Activated T-helper 17 cell treated with anti-CD3 and anti-CD28 coated beads, Interleukin-2, amount 50 U/mL, for 72 hours (primary cell): ENCODE results near the gene HELZ2. TPM values are rescaled to one million over a fixed set of nuclear protein-coding genes. Genes with fewer than 3 reads are reported as not detected.

Experiments
- ATAC-seq: fragments of 150-1000 bp; cut with Tn5 transposase; replicated peaks from 2 replicates; pipeline ENCODE4 v1.10.0; 2021; ENCODE audit warnings: mild to moderate bottlenecking, moderate library complexity
- H3K27ac Mint-ChIP-seq: one replicate; pipeline ENCODE4 v1.8.0; 2022; ENCODE audit warnings: mixed read lengths
- H3K27me3 Mint-ChIP-seq: one replicate; pipeline ENCODE4 v1.8.0; 2022; ENCODE audit warnings: mixed read lengths
- H3K36me3 Mint-ChIP-seq: one replicate; pipeline ENCODE4 v1.8.0; 2022; ENCODE audit warnings: low read depth, mild to moderate bottlenecking, mixed read lengths
- H3K4me1 Mint-ChIP-seq: one replicate; pipeline ENCODE4 v1.8.0; 2022; ENCODE audit warnings: mixed read lengths
- H3K4me3 Mint-ChIP-seq: one replicate; pipeline ENCODE4 v1.8.0; 2022; ENCODE audit warnings: mild to moderate bottlenecking, mixed read lengths
- H3K9me3 Mint-ChIP-seq: one replicate; pipeline ENCODE4 v1.8.0; 2022; ENCODE audit warnings: mixed read lengths
- total RNA-seq, 2 donors: library from RNA; stranded (reverse); gene quantifications; one replicate each; pipeline ENCODE4 v1.2.3, GENCODE V29; 2022

Gene HELZ2
- total RNA-seq, 2 donors from 2014 or later = 8.2 to 12.6 TPM

GRCh38 chr20:63539441-63540370 is 34.3 kb downstream of the HELZ2 start:
- no peaks in the 10 kb centered on the region for H3K9me3 Mint-ChIP-seq
- H3K27ac Mint-ChIP-seq = no peak overlapping the region
- no peaks in the 10 kb centered on the region for H3K36me3 Mint-ChIP-seq
- H3K4me1 Mint-ChIP-seq = peaks cover 5% of the 10 kb centered on the region
- H3K4me3 Mint-ChIP-seq = no peak overlapping the region
- H3K27me3 Mint-ChIP-seq = no peaks in the 10 kb centered on the region
- ATAC-seq = no peak

GRCh38 chr20:63539092-63539430 is 35.0 kb downstream of the HELZ2 start:
- Mint-ChIP-seq H3K27ac (no peak overlapping the region), H3K4me1 (peaks cover 5% of the 10 kb centered on the region), H3K9me3 (no peaks in the 10 kb centered on the region), H3K36me3 (no peaks in the 10 kb centered on the region), H3K4me3 (no peak overlapping the region), H3K27me3 (no peaks in the 10 kb centered on the region)
- no peak for ATAC-seq

- Mint-ChIP-seq H3K9me3 (no peaks in the 10 kb centered on the region), H3K27ac (peak overlapping the region; percentile 86), H3K4me1 (no peaks in the 10 kb centered on the region), H3K27me3 (no peaks in the 10 kb centered on the region), H3K36me3 (no peaks in the 10 kb centered on the region), H3K4me3 (peak overlapping the region; percentile 67)
- ATAC-seq = peak; percentile 8
These were observed 35.6 kb downstream of the HELZ2 start for GRCh38 chr20:63538204-63539091.

GRCh38 chr20:63537525-63538203 is 36.4 kb downstream of the HELZ2 start:
- H3K4me3 Mint-ChIP-seq = peak overlapping the region; percentile 67
- H3K27ac Mint-ChIP-seq = peak overlapping the region; percentile 86
- ATAC-seq = peak; percentile 94
- no peaks in the 10 kb centered on the region for H3K27me3 Mint-ChIP-seq
- no peaks in the 10 kb centered on the region for H3K9me3 Mint-ChIP-seq
- H3K4me1 Mint-ChIP-seq = no peaks in the 10 kb centered on the region
- no peaks in the 10 kb centered on the region for H3K36me3 Mint-ChIP-seq

GRCh38 chr20:63536997-63537524 is 37.0 kb downstream of the HELZ2 start, which contains the start of gene PTK6:
Gene PTK6 (minus strand): TSS chr20:63537376. CDS start chr20:63537314, 62 bp downstream.
- Mint-ChIP-seq H3K36me3 (no peaks in the 10 kb centered on the region), H3K27ac (peak within 1 kb of the TSS; percentile 86)

GRCh38 chr20:63536241-63536977 is 37.6 kb downstream of the HELZ2 start:
- H3K27ac Mint-ChIP-seq = peak overlapping the region; percentile 63
- no peaks in the 10 kb centered on the region for H3K36me3 Mint-ChIP-seq
- H3K27me3 Mint-ChIP-seq = peaks cover 5% of the 10 kb centered on the region
- H3K9me3 Mint-ChIP-seq = no peaks in the 10 kb centered on the region
- H3K4me3 Mint-ChIP-seq = peak overlapping the region; percentile 67
- peaks cover 6% of the 10 kb centered on the region for H3K4me1 Mint-ChIP-seq
- no peak for ATAC-seq

More at GRCh38 chr20:63536997-63537524, 37.0 kb downstream of the HELZ2 start, which contains the start of gene PTK6:
- Mint-ChIP-seq H3K4me1 (peaks cover 2% of the 10 kb centered on the region), H3K27me3 (peaks cover 2% of the 10 kb centered on the region), H3K4me3 (peak within 1 kb of the TSS; percentile 67), H3K9me3 (no peaks in the 10 kb centered on the region)
- ATAC-seq = peak; percentile 44

GRCh38 chr20:63534831-63535651 is 39.0 kb downstream of the HELZ2 start:
- no peak for ATAC-seq
- Mint-ChIP-seq H3K27ac (no peak overlapping the region), H3K4me1 (peaks cover 6% of the 10 kb centered on the region), H3K4me3 (no peak overlapping the region), H3K9me3 (no peaks in the 10 kb centered on the region), H3K36me3 (no peaks in the 10 kb centered on the region), H3K27me3 (peaks cover 5% of the 10 kb centered on the region)

GRCh38 chr20:63534427-63534830 is 39.6 kb downstream of the HELZ2 start:
- Mint-ChIP-seq H3K4me1 (peaks cover 6% of the 10 kb centered on the region), H3K27me3 (peaks cover 5% of the 10 kb centered on the region), H3K36me3 (no peaks in the 10 kb centered on the region), H3K27ac (no peak overlapping the region), H3K4me3 (no peak overlapping the region), H3K9me3 (no peaks in the 10 kb centered on the region)
- no peak for ATAC-seq

GRCh38 chr20:63533871-63534393 is 40.1 kb downstream of the HELZ2 start:
- no peak for ATAC-seq
- H3K4me1 Mint-ChIP-seq = peaks cover 6% of the 10 kb centered on the region
- no peak overlapping the region for H3K4me3 Mint-ChIP-seq
- H3K27me3 Mint-ChIP-seq = peaks cover 5% of the 10 kb centered on the region
- H3K9me3 Mint-ChIP-seq = no peaks in the 10 kb centered on the region
- no peaks in the 10 kb centered on the region for H3K36me3 Mint-ChIP-seq
- no peak overlapping the region for H3K27ac Mint-ChIP-seq

GRCh38 chr20:63533388-63533787 is 40.7 kb downstream of the HELZ2 start:
- ATAC-seq = no peak
- Mint-ChIP-seq H3K9me3 (no peaks in the 10 kb centered on the region), H3K36me3 (no peaks in the 10 kb centered on the region), H3K27me3 (peaks cover 8% of the 10 kb centered on the region), H3K4me3 (no peak overlapping the region), H3K4me1 (peaks cover 11% of the 10 kb centered on the region), H3K27ac (no peak overlapping the region)

GRCh38 chr20:63532449-63532971 is 41.5 kb downstream of the HELZ2 start:
- Mint-ChIP-seq H3K4me1 (peaks cover 11% of the 10 kb centered on the region), H3K36me3 (no peaks in the 10 kb centered on the region), H3K9me3 (no peaks in the 10 kb centered on the region), H3K27me3 (peaks cover 8% of the 10 kb centered on the region), H3K27ac (no peak overlapping the region), H3K4me3 (no peak overlapping the region)
- ATAC-seq = no peak

GRCh38 chr20:63531686-63532448 is 42.2 kb downstream of the HELZ2 start:
- H3K4me3 Mint-ChIP-seq = no peak overlapping the region

More at GRCh38 chr20:63531686-63532448, 42.2 kb downstream of the HELZ2 start:
- Mint-ChIP-seq H3K27ac (no peak overlapping the region), H3K9me3 (no peaks in the 10 kb centered on the region), H3K36me3 (no peaks in the 10 kb centered on the region), H3K4me1 (peaks cover 11% of the 10 kb centered on the region), H3K27me3 (peaks cover 8% of the 10 kb centered on the region)
- no peak for ATAC-seq
